ENCODE results near the gene SPATA45.
"Not testable (repeated sequence)": the region's sequence is repeated elsewhere in the genome, so short reads cannot be mapped to it uniquely, and the experiment has no call there.

SPATA45 gene

GRCh38 chr1:212847549-212847948, at the start of gene SPATA45:
SPATA45 (minus strand) TSS chr1:212847649; CDS start chr1:212836149, 11,500 bp downstream.
- no peak for DNase-seq (ENCODE audit: low spot score)

DNA sequence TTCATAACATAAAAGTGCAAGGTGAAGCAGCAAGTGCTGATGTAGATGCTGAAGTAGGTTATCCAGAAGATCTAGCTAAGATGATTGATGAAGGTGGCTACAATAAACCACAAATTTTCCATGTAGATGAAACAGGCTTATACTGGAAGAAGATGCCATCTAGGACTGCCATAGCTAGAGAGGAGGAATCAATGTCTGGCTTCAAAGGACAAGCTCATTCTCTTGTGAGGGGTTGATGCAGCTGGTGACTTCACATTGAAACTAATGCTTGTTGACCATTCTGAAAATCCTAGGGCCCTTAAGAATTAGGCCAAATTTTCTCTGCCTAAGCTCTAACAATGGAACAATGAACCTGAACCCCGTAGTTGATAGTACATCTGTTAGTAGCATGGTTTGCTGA, 44.7 kb upstream of the SPATA45 start:
- DNase-seq (ENCODE audit: low spot score) = no peak

DNA sequence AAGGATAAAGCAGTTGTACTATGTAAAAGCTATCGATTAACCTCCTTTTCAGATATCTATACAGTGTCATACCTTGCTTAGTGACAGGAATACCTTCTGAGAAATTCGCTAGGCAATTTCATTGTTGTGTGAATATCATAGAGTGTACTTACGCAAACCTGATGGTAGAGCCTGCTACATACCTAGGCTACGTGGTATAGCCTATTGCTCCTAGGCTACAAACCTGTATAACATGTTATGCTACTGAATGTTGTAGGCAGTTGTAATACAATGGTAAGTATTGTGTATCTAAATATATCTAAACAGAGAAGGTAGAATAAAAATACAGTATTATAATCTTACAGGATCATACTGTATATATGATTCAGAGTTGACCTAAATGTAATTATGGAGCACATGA, 37.1 kb upstream of the SPATA45 start:
- no peak for DNase-seq (ENCODE audit: low spot score)

- no peak for DNase-seq (ENCODE audit: low spot score)
Measured at GRCh38 chr1:212879947-212880690, 32.7 kb upstream of the SPATA45 start.

DNA sequence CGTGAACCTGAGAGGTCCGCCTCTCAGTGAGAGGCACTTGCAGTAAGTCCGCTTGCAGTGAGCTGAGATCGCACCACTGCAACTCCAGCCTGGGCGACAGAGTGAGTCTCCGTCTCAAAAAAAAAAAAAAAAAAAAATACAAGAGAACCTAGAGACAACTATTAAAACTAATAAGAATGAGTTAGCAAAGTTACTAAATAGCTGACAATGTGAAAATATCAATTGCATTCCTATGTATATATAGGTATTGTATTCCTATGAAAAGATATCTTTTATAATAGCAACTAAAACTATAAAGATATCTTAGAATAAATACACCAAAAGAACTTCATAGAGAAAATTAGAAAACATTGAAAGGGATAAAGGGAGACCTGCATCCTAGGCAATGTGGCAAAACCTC, 31.0 kb upstream of the SPATA45 start:
- no peak for DNase-seq (ENCODE audit: low spot score)

DNA sequence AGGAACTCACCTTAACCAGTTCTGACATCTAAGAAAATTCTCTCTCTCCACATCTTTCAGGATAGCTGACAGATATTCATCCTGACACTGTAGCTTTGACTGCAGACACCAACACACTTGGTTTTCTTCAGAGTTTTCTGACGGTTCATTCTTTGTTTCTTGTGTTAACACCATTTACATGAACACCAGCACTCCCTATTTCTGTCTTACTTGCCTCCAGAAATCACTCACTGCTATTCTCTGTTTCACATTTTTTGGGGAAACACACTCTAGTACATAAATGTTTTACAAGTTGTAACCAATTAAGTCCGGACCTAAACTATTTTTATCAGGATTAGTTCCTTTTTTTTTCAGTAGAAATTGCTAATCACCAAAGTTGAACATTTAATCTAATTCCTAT, 26.1 kb upstream of the SPATA45 start:
- DNase-seq (ENCODE audit: low spot score) = no peak

GRCh38 chr1:212871976-212872375, 24.5 kb upstream of the SPATA45 start:
- no peak for DNase-seq (ENCODE audit: low spot score)

GRCh38 chr1:212867192-212867591, 19.7 kb upstream of the SPATA45 start:
- no peak for DNase-seq (ENCODE audit: low spot score)

GRCh38 chr1:212864201-212864600, 16.8 kb upstream of the SPATA45 start:
- DNase-seq (ENCODE audit: low spot score) = peak; percentile 15

DNA sequence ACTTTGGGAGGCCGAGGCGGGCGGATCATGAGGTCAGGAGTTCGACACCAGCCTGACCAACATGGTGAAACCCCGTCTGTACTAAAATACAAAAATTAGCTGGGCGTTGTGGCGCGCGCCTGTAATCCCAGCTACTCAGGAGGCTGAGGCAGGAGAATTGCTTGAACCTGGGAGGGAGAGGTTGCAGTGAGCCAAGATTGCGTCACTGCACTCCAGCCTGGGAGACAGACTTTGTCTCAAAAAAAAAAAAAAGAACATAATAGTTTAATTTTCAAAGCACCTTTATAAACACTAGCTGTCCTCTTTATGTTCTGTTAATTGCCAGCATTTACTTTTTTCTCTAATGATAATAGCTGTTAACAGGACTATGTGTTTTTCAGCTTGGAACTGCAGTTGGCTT, 15.9 kb upstream of the SPATA45 start:
- not testable (repeated sequence) for DNase-seq (ENCODE audit: low spot score)

GRCh38 chr1:212862111-212862690, 14.8 kb upstream of the SPATA45 start:
- no peak for DNase-seq (ENCODE audit: low spot score)

DNA sequence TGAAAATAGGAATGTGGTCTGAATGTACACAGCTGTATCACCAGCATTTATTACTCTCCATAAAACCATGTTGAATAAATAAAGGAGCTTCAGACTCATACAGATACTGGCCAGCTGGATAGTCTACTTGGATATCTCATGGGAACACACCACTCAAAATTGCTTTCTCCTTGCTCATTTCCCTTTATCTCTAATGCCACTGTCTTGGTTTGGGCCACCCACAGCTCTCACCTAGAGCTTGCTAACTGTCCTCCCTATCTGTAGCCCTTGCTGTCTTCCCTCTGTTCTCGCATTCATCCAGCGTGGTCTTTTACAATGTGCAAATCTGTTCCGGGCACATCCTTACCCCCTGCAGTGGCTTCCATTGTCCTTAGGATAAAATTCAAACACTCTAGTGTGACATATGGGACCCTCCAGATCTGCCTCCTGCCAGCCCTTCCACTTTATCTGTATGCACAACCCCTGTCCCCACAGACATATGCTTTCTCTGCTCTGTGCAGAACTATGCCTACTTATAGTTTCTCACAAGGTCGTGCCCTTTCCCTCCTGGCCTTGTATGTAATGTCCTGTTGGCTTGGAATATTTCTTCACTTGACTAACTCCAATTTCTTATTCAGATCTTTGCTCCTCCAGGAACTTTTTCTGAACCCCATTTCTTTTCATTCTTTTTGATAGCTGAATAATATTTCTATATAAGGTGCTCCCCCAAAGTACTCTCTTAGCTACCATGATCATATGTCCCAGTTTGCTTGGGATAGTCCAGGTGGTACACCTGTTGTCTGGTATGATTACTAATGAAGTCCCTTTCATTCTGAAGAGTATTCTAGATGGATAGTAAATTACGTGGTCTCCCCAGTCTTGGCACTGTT, 13.5 kb upstream of the SPATA45 start:
- DNase-seq (ENCODE audit: low spot score) = no peak

GRCh38 chr1:212858461-212859265, 11.2 kb upstream of the SPATA45 start:
- peak; percentile 22 for DNase-seq (ENCODE audit: low spot score)

GRCh38 chr1:212857992-212858460, 10.6 kb upstream of the SPATA45 start, which contains the start of gene FLVCR1:
FLVCR1 (plus strand) TSS chr1:212858275; CDS start chr1:212858453, 178 bp downstream.
- peak; percentile 95 for DNase-seq (ENCODE audit: low spot score)

DNA sequence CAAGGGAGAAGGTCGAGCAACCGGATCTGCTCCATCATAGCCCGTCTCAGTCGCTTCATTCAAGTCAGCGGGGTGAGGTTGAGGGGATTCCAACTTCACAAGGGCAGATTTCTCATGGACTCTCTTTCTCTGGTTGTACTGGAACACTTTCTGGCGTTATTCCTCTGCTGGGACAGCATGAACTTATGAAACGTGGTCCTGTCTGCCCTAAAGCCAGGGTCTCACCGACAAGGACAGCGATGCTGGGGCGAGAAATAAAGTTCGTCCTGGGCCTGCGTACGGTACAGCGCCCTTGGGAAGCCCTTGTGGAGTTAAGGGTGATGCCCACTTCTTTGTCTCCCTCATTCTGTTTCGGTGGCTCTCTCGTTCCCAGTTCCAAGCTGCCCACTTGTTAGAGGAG, 9.3 kb upstream of the SPATA45 start:
- no peak for DNase-seq (ENCODE audit: low spot score)

DNA sequence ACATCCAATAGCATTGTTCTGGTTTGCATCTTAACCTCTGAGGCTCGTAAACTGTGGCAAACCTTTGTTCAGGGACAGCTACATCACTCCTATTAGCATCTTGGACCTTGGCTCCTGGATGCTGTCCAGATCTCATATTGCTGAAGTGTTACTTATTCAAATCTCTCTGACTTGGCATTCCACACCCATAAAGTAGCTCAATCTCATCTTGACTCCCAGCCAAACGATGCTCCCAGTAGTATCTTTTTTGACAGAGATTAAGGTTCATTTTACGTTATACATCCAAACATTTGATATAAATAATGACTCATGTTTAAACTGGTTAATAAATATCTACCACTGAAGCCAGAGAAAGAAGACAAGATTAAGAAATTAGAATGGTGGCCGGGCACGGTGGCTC, 6.2 kb upstream of the SPATA45 start:
- DNase-seq (ENCODE audit: low spot score) = no peak

GRCh38 chr1:212852105-212852688, 4.7 kb upstream of the SPATA45 start:
- no peak for DNase-seq (ENCODE audit: low spot score)

DNA sequence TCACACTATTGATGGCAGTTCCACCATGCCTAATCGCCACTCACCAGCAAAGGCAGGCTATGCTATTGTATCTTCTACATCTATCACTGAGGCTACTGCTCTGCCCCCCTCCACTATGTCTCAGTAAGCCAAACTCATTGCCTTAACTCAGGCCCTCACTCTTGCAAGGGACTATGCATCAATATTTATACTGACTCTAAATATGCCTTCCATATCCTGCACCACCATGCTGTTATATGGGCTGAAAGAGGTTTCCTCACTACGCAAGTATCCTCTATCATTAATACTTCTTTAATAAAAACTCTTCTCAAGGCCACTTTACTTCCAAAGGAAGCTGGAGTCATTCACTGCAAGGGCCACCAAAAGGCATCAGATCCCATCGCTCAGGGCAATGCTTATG, 2.9 kb downstream of the SPATA45 start:
- DNase-seq (ENCODE audit: low spot score) = not testable (repeated sequence)

- no peak for DNase-seq (ENCODE audit: low spot score)
Measured at GRCh38 chr1:212838145-212838544, 9.3 kb downstream of the SPATA45 start.

DNA sequence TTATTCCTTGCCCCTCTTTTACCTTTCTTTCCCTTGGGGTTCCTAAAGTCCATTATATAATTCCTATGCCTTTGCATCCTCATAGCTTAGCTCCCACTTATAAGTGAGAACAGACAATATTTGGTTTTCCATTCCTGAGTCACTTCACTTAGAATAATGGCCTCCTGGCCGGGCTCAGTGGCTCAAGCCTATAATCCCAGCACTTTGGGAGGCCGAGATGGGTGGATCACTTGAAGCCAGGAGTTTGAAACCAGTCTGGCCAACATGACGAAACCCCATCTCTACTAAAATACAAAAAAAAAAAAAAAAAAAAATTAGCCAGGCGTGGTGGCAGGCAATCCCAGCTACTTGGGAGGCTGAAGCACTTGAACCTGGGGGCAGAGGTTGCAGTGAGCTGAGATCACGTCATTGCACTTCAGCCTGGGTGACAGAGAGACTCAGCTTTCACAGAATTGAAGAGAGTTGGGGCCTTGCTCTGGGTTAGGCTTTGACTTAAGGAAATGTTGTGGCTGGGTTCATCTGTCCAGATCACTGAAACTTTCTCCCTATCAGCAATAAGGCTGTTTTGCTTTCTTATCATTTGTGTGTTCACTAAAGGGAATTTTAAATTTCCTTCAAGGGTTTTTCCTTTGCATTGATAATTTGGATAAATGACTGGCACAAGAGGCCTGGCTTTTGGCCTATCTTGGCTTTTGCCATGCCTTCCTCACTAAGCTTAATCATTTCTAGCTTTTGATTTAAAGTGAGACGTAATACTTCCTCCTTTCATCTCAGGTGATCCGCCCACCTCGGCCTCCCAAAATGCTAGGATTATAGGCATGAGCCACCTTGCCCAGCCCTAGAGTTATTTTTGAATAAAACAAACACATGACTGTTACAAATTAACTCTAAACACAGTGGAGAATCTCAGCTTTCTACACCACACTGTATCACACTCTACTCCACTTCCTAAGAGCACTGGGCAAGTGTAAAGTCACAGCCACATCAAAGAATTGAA, 13.9 kb downstream of the SPATA45 start:
- DNase-seq (ENCODE audit: low spot score) = not testable (repeated sequence)

All from pons (tissue), 1 donor.